HepG2 (cell line): ENCODE measurements around the gene MAB21L4. TPM values are rescaled to one million over a fixed set of nuclear protein-coding genes. Genes with fewer than 3 reads are reported as not detected.

Source experiments
- CBX5 ChIP-seq: sonication (generic); formaldehyde crosslinking; IDR thresholded peaks from 2 replicates; pipeline ENCODE4 v1.4.0; 2020; ENCODE audit warnings: missing genetic modification reagents, borderline replicate concordance
- ETV5 ChIP-seq: IDR thresholded peaks from 2 replicates; pipeline ENCODE4 v1.6.1; 2018; ENCODE audit warnings: missing biosample characterization, missing genetic modification reagents, inconsistent platforms, borderline replicate concordance
- FLYWCH1 ChIP-seq: sonication (generic); formaldehyde crosslinking; IDR thresholded peaks from 2 replicates; pipeline ENCODE4 v1.8.1; 2023; ENCODE audit warnings: mild to moderate bottlenecking, missing genetic modification reagents
- FOXC1 ChIP-seq: sonication (generic); formaldehyde crosslinking; IDR thresholded peaks from 2 replicates; pipeline ENCODE4 v1.8.0; 2022; ENCODE audit warnings: mild to moderate bottlenecking, missing genetic modification reagents, borderline replicate concordance
- GABPB1 ChIP-seq: IDR thresholded peaks from 2 replicates; pipeline ENCODE4 v1.6.1; 2016; ENCODE audit warnings: mild to moderate bottlenecking, missing genetic modification reagents, moderate library complexity, missing compliant biosample characterization
- GTF3A ChIP-seq: sonication (generic); formaldehyde crosslinking; conservative IDR thresholded peaks from 2 replicates; pipeline ENCODE4 v1.4.0; 2020; ENCODE audit warnings: mild to moderate bottlenecking, missing genetic modification reagents
- KDM1A ChIP-seq: IDR thresholded peaks from 2 replicates; pipeline ENCODE4 v1.6.1; 2016; ENCODE audit warnings: missing compliant biosample characterization
- MEIS2 ChIP-seq: sonication (generic); formaldehyde crosslinking; IDR thresholded peaks from 2 replicates; pipeline ENCODE4 v1.9.0; 2021; ENCODE audit warnings: mild to moderate bottlenecking, missing genetic modification reagents
- RBAK ChIP-seq: sonication (generic); formaldehyde crosslinking; IDR thresholded peaks from 2 replicates; pipeline ENCODE4 v1.5.1; 2020; ENCODE audit warnings: mild to moderate bottlenecking, missing genetic modification reagents
- RERE ChIP-seq: IDR thresholded peaks from 2 replicates; pipeline ENCODE4 v1.6.1; 2016; ENCODE audit warnings: low read depth, missing genetic modification reagents, missing compliant biosample characterization
- TFE3 ChIP-seq: IDR thresholded peaks from 2 replicates; pipeline ENCODE4 v1.6.1; 2016
- ZFP62 ChIP-seq: sonication (generic); formaldehyde crosslinking; IDR thresholded peaks from 2 replicates; pipeline ENCODE4 v1.4.0; 2020; ENCODE audit warnings: missing genetic modification reagents
- ZIK1 ChIP-seq: sonication (generic); formaldehyde crosslinking; IDR thresholded peaks from 2 replicates; pipeline ENCODE4 v1.5.0; 2020; ENCODE audit warnings: mild to moderate bottlenecking, low read depth, missing genetic modification reagents, borderline replicate concordance
- ZKSCAN5 ChIP-seq: sonication (generic); formaldehyde crosslinking; IDR thresholded peaks from 2 replicates; pipeline ENCODE4 v1.5.1; 2020; ENCODE audit warnings: mild to moderate bottlenecking, missing genetic modification reagents
- ZNF138 ChIP-seq: sonication (generic); formaldehyde crosslinking; IDR thresholded peaks from 2 replicates; pipeline ENCODE4 v1.5.0; 2020; ENCODE audit warnings: mild to moderate bottlenecking, low read depth, missing genetic modification reagents
- ZNF253 ChIP-seq: sonication (generic); formaldehyde crosslinking; IDR thresholded peaks from 2 replicates; pipeline ENCODE4 v1.8.0; 2022; ENCODE audit warnings: mild to moderate bottlenecking, missing genetic modification reagents, borderline replicate concordance
- ZNF430 ChIP-seq: sonication (generic); formaldehyde crosslinking; IDR thresholded peaks from 2 replicates; pipeline ENCODE4 v1.9.0; 2021; ENCODE audit warnings: mild to moderate bottlenecking, missing genetic modification reagents
- ZNF557 ChIP-seq: sonication (generic); formaldehyde crosslinking; IDR thresholded peaks from 2 replicates; pipeline ENCODE4 v1.4.0; 2020; ENCODE audit warnings: missing genetic modification reagents
- ZNF577 ChIP-seq: sonication (generic); formaldehyde crosslinking; IDR thresholded peaks from 2 replicates; pipeline ENCODE4 v1.4.0; 2020; ENCODE audit warnings: mild to moderate bottlenecking, low read depth, missing genetic modification reagents, borderline replicate concordance
- polyA plus RNA-seq, 8 experiments: library from polyadenylated mRNA; depleted of rRNA in 3 of 8; stranded (reverse) in 7 of 8; unstranded in 1 of 8; fragments of >200 nt; fragmentation: Illumina TruSeq in 4 of 8; extraction: Trizol in 4 of 8; gene quantifications; 2 replicates each; pipeline versions ENCODE4 v1.2.1 to v1.2.3, GENCODE V29; 2011 to 2016; ENCODE audit warnings: low read depth in 4 of 8, missing spikeins in 1 of 8, mixed read lengths in 1 of 8; ENCODE audit not compliant: insufficient read depth in 1 of 8
- total RNA-seq, 5 experiments: library from RNA; depleted of rRNA; stranded (reverse); fragments of >200 nt; fragmentation: Illumina TruSeq; extraction: Trizol; gene quantifications; 2 replicates each; pipeline ENCODE4 v1.2.3, GENCODE V29; 2016; ENCODE audit warnings: low read depth in 1 of 5

The MAB21L4 gene
- total and polyA plus RNA-seq, 2 of the 13 experiments (the other 11 are each of a cell fraction or from before 2014, with no cell fraction given), result 3.0 to 14.0 TPM

- TF ChIP-seq ETV5 (CRISPR knock-in tag) (peak; percentile 79; the same call in 1 of the 2 replicates), ZFP62 (CRISPR knock-in tag) (no peak), GTF3A (CRISPR knock-in tag) (no peak), RERE (CRISPR knock-in tag) (peak; percentile 72; the same call in 1 of the 2 replicates), ZNF253 (CRISPR knock-in tag) (no peak), ZNF577 (no peak), FOXC1 (CRISPR knock-in tag) (peak; percentile 96), RBAK (CRISPR knock-in tag) (no peak), ZNF430 (peak; percentile 88), ZKSCAN5 (CRISPR knock-in tag) (0 out of 2 replicates have a peak, but pooled peaks have one; percentile 17), ZNF557 (no peak), GABPB1 (CRISPR knock-in tag) (peak; percentile 89), ZNF138 (peak; percentile 68; the same call in 1 of the 2 replicates), CBX5 (CRISPR knock-in tag) (peak; percentile 23; the same call in 1 of the 2 replicates), MEIS2 (CRISPR knock-in tag) (peak; percentile 86), FLYWCH1 (CRISPR knock-in tag) (no peak), TFE3 (CRISPR knock-in tag) (peak; percentile 79), ZIK1 (CRISPR knock-in tag) (peak; percentile 100), KDM1A (peak; percentile 31; the same call in 1 of the 2 replicates)
Measured at GRCh38 chr2:240873805-240874714, 21.9 kb downstream of the MAB21L4 start (continued).
